Endothelial cell of umbilical vein (primary cell): ENCODE measurements around the gene KCNK13. TPM values are rescaled to one million over a fixed set of nuclear protein-coding genes. Genes with fewer than 3 reads are reported as not detected.

Experiments
- BruUV-seq: library from RNA; stranded (reverse); fragments of 400-500 nt; replicated peaks from 2 replicates; lab custom pipeline; 2021; lab: Mats Ljungman, UMichigan
- CTCF ChIA-PET: fragments of 300-600, 350-600 bp; sonication (Branson Sonifier 250); formaldehyde crosslinking; loops from one replicate; lab custom pipeline; 2021; ENCODE audit warnings: antibody characterized with exemption, inconsistent platforms; lab: Charles Lee
- POLR2A ChIA-PET: fragments of 300-600, 350-600 bp; sonication (Branson Sonifier 250); formaldehyde crosslinking; loops from one replicate; lab custom pipeline; 2021; ENCODE audit warnings: antibody characterized with exemption, inconsistent platforms; lab: Charles Lee
- DNase-seq: peaks from one replicate; pipeline ENCODE4 v3.0.0-alpha.2; 2011; ENCODE audit warnings: low read depth, low spot score
- FAIRE-seq: peaks from 2 replicates; lab custom pipeline; 2011; peaks lifted over from hg19 to GRCh38; lab: Jason Lieb, UNC
- H2AFZ ChIP-seq: 2 replicates; pipeline ENCODE4 v1.6.0; 2012; ENCODE audit warnings: low read depth, low read length, control low read depth, inconsistent platforms
- H3K27ac ChIP-seq: 2 replicates; pipeline ENCODE4 v1.5.1; 2011; ENCODE audit warnings: low read depth, mild to moderate bottlenecking, control low read depth, low read length, moderate library complexity; ENCODE audit not compliant: insufficient read depth
- H3K27me3 ChIP-seq, 2 experiments: 2 replicates each; pipeline versions ENCODE4 v1.6.0 to v1.6.1; 2011; ENCODE audit warnings: low read length in 2 of 2, mixed read lengths in 1 of 2; ENCODE audit not compliant: control insufficient read depth in 2 of 2, insufficient read depth in 2 of 2
- H3K36me3 ChIP-seq, 2 experiments: 2 replicates in 1 of 2; 3 replicates in 1 of 2; pipeline ENCODE4 v1.5.1; 2011; ENCODE audit warnings: low read length in 2 of 2, mild to moderate bottlenecking in 1 of 2, moderate library complexity in 1 of 2; ENCODE audit not compliant: control insufficient read depth in 2 of 2, insufficient read depth in 2 of 2; ENCODE audit errors: extremely low read depth in 1 of 2
- H3K4me1 ChIP-seq: 3 replicates; pipeline ENCODE4 v1.5.1; 2011; ENCODE audit warnings: mild to moderate bottlenecking, low read length; ENCODE audit not compliant: control insufficient read depth, insufficient read depth; ENCODE audit errors: extremely low read depth
- H3K4me2 ChIP-seq: 2 replicates; pipeline ENCODE4 v1.6.1; 2011; ENCODE audit warnings: low read length, control low read depth, mixed read lengths; ENCODE audit not compliant: insufficient read depth
- H3K4me3 ChIP-seq, 3 experiments: fragments of 200-600 bp in 1 of 3; sonication (generic), shearing (Covaris generic) in 1 of 3; replicated peaks in 1 of 3; 2 replicates each; pipeline ENCODE4 v1.5.1; 2011 to 2016; ENCODE audit warnings: control low read depth in 3 of 3, low read length in 3 of 3, mild to moderate bottlenecking in 2 of 3, inconsistent platforms in 1 of 3, low read depth in 1 of 3, moderate library complexity in 1 of 3; ENCODE audit not compliant: insufficient read depth in 1 of 3
- H3K79me2 ChIP-seq: 2 replicates; pipeline ENCODE4 v1.6.0; 2012; ENCODE audit warnings: low read length, inconsistent platforms; ENCODE audit not compliant: control insufficient read depth, insufficient read depth
- H3K9ac ChIP-seq: replicated peaks from 2 replicates; pipeline ENCODE3; 2011; ENCODE audit warnings: low read length, control low read depth; ENCODE audit not compliant: insufficient read depth; ENCODE audit errors: extremely low read depth
- H3K9me1 ChIP-seq: replicated peaks from 3 replicates; pipeline ENCODE4 v1.6.0; 2011; ENCODE audit warnings: mild to moderate bottlenecking, low read length; ENCODE audit not compliant: control insufficient read depth, insufficient read depth; ENCODE audit errors: extremely low read depth
- H3K9me3 ChIP-seq: replicated peaks from 2 replicates; pipeline ENCODE4 v1.5.1; 2012; ENCODE audit warnings: low read length, inconsistent platforms; ENCODE audit not compliant: control insufficient read depth, insufficient read depth
- H4K20me1 ChIP-seq: replicated peaks from 2 replicates; pipeline ENCODE3; 2011; ENCODE audit warnings: mild to moderate bottlenecking, low read length; ENCODE audit not compliant: control insufficient read depth, insufficient read depth; ENCODE audit errors: extremely low read depth
- CTCF ChIP-seq, 2 donors: IDR thresholded peaks; 1 replicate in 1 of 2; 2 replicates in 1 of 2; pipeline ENCODE4 v1.5.1; 2011; ENCODE audit warnings: low read length in 2 of 2, mild to moderate bottlenecking in 2 of 2, moderate library complexity in 2 of 2, control low read depth in 1 of 2, inconsistent platforms in 1 of 2, low read depth in 1 of 2; ENCODE audit not compliant: insufficient read depth in 1 of 2; ENCODE audit errors: extremely low read depth in 1 of 2
- EZH2 ChIP-seq: IDR thresholded peaks from 2 replicates; pipeline ENCODE4 v1.6.1; 2012; ENCODE audit warnings: borderline replicate concordance, low read depth, mild to moderate bottlenecking, moderate library complexity, low read length, inconsistent platforms; ENCODE audit not compliant: severe bottlenecking
- FOS ChIP-seq: IDR thresholded peaks from 2 replicates; pipeline ENCODE4 v1.6.1; 2011; ENCODE audit warnings: mild to moderate bottlenecking, low read length, moderate library complexity, borderline replicate concordance; ENCODE audit not compliant: insufficient read depth
- GATA2 ChIP-seq: IDR thresholded peaks from 2 replicates; pipeline ENCODE4 v1.7.0; 2011; ENCODE audit warnings: low read depth, mild to moderate bottlenecking, moderate library complexity, mixed read lengths, low read length; ENCODE audit not compliant: insufficient read length, insufficient read depth
- JUN ChIP-seq: IDR thresholded peaks from 2 replicates; pipeline ENCODE4 v1.6.1; 2011; ENCODE audit warnings: borderline replicate concordance, low read depth; ENCODE audit not compliant: insufficient read length, insufficient read depth
- MAX ChIP-seq: IDR thresholded peaks from 2 replicates; pipeline ENCODE4 v1.6.1; 2011; ENCODE audit not compliant: insufficient read depth, insufficient read length
- MYC ChIP-seq: IDR thresholded peaks from one replicate; pipeline ENCODE4 v1.6.1; 2011; ENCODE audit warnings: mild to moderate bottlenecking, low read depth, low read length
- POLR2A ChIP-seq: IDR thresholded peaks from 2 replicates; pipeline ENCODE4 v1.6.1; 2012; ENCODE audit warnings: low read depth, mild to moderate bottlenecking, control low read depth, low read length
- POLR2AphosphoS5 ChIP-seq: IDR thresholded peaks from 2 replicates; pipeline ENCODE4 v1.6.1; 2012; ENCODE audit warnings: low read depth, mild to moderate bottlenecking, control low read depth, low read length, moderate library complexity; ENCODE audit not compliant: insufficient read depth
- dilution Hi-C: fragments of 300-500 bp; cut with MboI; formaldehyde crosslinking; loops from one replicate; pipeline ENCODE4 v1.15.0; 2019; ENCODE audit warnings: low sequenced_read_pairs; ENCODE audit not compliant: extremely low pct_ligation_motif_present
- intact Hi-C: fragments of 100-400 bp; cut with micrococcal nuclease; formaldehyde crosslinking; loops from one replicate; pipeline ENCODE4 v1.10.0; 2022
- polyA plus RNA-seq, 4 experiments: library from polyadenylated mRNA; depleted of rRNA in 3 of 4; stranded (reverse) in 3 of 4; unstranded in 1 of 4; fragments of >200 nt; gene quantifications; 2 replicates each; pipeline versions ENCODE4 v1.2.1 to v1.2.3, GENCODE V29; 2011 to 2012; ENCODE audit warnings: missing spikeins in 1 of 4
- total RNA-seq: library from RNA; stranded (reverse); gene quantifications from 2 replicates; pipeline ENCODE4 v1.2.3, GENCODE V29; 2021

The KCNK13 gene
- total and polyA plus RNA-seq, 2 donors (not counting 3 experiments of a cell fraction or from before 2014, with no cell fraction given) = not detected

GRCh38 chr14:90049390-90049789 is 12.4 kb upstream of the KCNK13 start:
- no peak overlapping the region for H3K4me3 ChIP-seq
- BruUV-seq = no TSS peak
- H3K36me3 ChIP-seq = no peaks in the 10 kb centered on the region
- dilution Hi-C loops (no loop called here), intact Hi-C loops (loop anchor here (5.0 kb wide), 1 partner anchor 1012 kb away; no protein-coding TSS in a partner anchor)
- no peaks in the 10 kb centered on the region for H3K9me3 ChIP-seq
- H3K9me1 ChIP-seq = no peaks in the 10 kb centered on the region
- H3K79me2 ChIP-seq = no peaks in the 10 kb centered on the region
- CTCF ChIA-PET = interaction anchor here (0.9 to 1.2 kb wide), 3 partner anchors 13 to 186 kb away, joined by 3 to 4 read pairs (median 3); partner anchors contain the start of gene KCNK13
- H3K27ac ChIP-seq = no peak overlapping the region
- no peaks in the 10 kb centered on the region for H3K4me1 ChIP-seq
- no peak overlapping the region for H3K4me2 ChIP-seq
- H3K27me3 ChIP-seq = peaks cover 9 to 10% of the 10 kb centered on the region in 2 experiments
- no peak for TF ChIP-seq CTCF (IDR thresholded peaks at IDR 0.05; ENCODE audit: extremely low read depth in 1 of 2, insufficient read depth in 1 of 2, low read depth in 1 of 2, low read length in 2 of 2)
- no peak for TF ChIP-seq MYC
- no peak for TF ChIP-seq MAX
- TF ChIP-seq GATA2 = no peak
- no peak for TF ChIP-seq POLR2AphosphoS5
- no peak for TF ChIP-seq EZH2
- no peak for TF ChIP-seq POLR2A
- no peak for TF ChIP-seq FOS
- no peak for TF ChIP-seq JUN
- no peaks in the 10 kb centered on the region for H4K20me1 ChIP-seq
- FAIRE-seq (peak; percentile 35), DNase-seq (no peak)
- H3K9ac ChIP-seq = no peak overlapping the region
- no peak overlapping the region for H2AFZ ChIP-seq
- POLR2A ChIA-PET = no interaction called here
